MCF 10A (cell line): ENCODE measurements around the gene STPG1. TPM values are rescaled to one million over a fixed set of nuclear protein-coding genes. Genes with fewer than 3 reads are reported as not detected.

Experiments used
- BruUV-seq: library from RNA; stranded (reverse); fragments of 400-500 nt; replicated peaks from 2 replicates; lab custom pipeline; 2021; lab: Mats Ljungman, UMichigan
- CTCF ChIA-PET: fragments of 300-600 bp; sonication (Branson Sonifier 250); formaldehyde crosslinking; extraction: SDS; loops from one replicate; lab custom pipeline; 2021; ENCODE audit warnings: antibody characterized with exemption, inconsistent platforms; lab: Yijun Ruan, JAX
- POLR2A ChIA-PET: fragments of 300-600, 350-650 bp; sonication (Branson Sonifier 250); formaldehyde crosslinking; extraction: SDS; loops from one replicate; lab custom pipeline; 2020; ENCODE audit warnings: antibody characterized with exemption, inconsistent platforms; lab: Yijun Ruan, JAX
- DNase-seq: peaks from one replicate; pipeline ENCODE4 v3.0.0-alpha.2; 2018; ENCODE audit not compliant: unreplicated experiment
- H3K27ac Mint-ChIP-seq: one replicate; pipeline ENCODE4 v1.8.0; 2022; ENCODE audit warnings: mild to moderate bottlenecking, low read depth, mixed read lengths; ENCODE audit not compliant: unreplicated experiment
- H3K27me3 Mint-ChIP-seq: one replicate; pipeline ENCODE4 v1.8.0; 2022; ENCODE audit warnings: mixed read lengths; ENCODE audit not compliant: insufficient read depth, unreplicated experiment
- H3K36me3 Mint-ChIP-seq: one replicate; pipeline ENCODE4 v1.8.0; 2022; ENCODE audit warnings: mild to moderate bottlenecking, moderate library complexity, mixed read lengths; ENCODE audit not compliant: insufficient read depth, unreplicated experiment
- H3K4me1 Mint-ChIP-seq: one replicate; pipeline ENCODE4 v1.8.0; 2022; ENCODE audit warnings: mixed read lengths; ENCODE audit not compliant: insufficient read depth, unreplicated experiment
- H3K4me3 Mint-ChIP-seq: one replicate; pipeline ENCODE4 v1.8.0; 2022; ENCODE audit warnings: mild to moderate bottlenecking, moderate library complexity, mixed read lengths; ENCODE audit not compliant: unreplicated experiment
- H3K9me3 Mint-ChIP-seq: one replicate; pipeline ENCODE4 v1.8.0; 2022; ENCODE audit warnings: mixed read lengths; ENCODE audit not compliant: unreplicated experiment
- intact Hi-C: fragments of 100-400 bp; cut with micrococcal nuclease; formaldehyde crosslinking; loops from 2 replicates; pipeline ENCODE4 v1.14.1; 2022
- total RNA-seq: library from RNA; stranded (reverse); gene quantifications from 2 replicates; pipeline ENCODE4 v1.2.3, GENCODE V29; 2022
- TF ChIP-seq, protein P1 (sequence below): fragments of 200-600 bp; IDR thresholded peaks from one replicate; pipeline ENCODE4 v1.8.0; 2022; ENCODE audit warnings: antibody characterized with exemption, mild to moderate bottlenecking; ENCODE audit not compliant: unreplicated experiment

Gene STPG1
- total RNA-seq, 1 experiment from 2014 or later = 19.7 TPM

GRCh38 chr1:24382165-24382577, 31.4 kb downstream of the STPG1 start:
- H3K27ac Mint-ChIP-seq = peak overlapping the region; percentile 87
- no peaks in the 10 kb centered on the region for H3K9me3 Mint-ChIP-seq
- ChIA-PET POLR2A (interaction anchor here (0.7 to 10.1 kb wide), 10 partner anchors 9 to 180 kb away, joined by 3 to 78 read pairs (median 6); partner anchors contain the start of gene GRHL3), CTCF (interaction anchor here (0.6 to 3.4 kb wide), 7 partner anchors 9 to 284 kb away, joined by 3 to 21 read pairs (median 4); no protein-coding TSS in a partner anchor)
- TF ChIP-seq, protein P1, sequence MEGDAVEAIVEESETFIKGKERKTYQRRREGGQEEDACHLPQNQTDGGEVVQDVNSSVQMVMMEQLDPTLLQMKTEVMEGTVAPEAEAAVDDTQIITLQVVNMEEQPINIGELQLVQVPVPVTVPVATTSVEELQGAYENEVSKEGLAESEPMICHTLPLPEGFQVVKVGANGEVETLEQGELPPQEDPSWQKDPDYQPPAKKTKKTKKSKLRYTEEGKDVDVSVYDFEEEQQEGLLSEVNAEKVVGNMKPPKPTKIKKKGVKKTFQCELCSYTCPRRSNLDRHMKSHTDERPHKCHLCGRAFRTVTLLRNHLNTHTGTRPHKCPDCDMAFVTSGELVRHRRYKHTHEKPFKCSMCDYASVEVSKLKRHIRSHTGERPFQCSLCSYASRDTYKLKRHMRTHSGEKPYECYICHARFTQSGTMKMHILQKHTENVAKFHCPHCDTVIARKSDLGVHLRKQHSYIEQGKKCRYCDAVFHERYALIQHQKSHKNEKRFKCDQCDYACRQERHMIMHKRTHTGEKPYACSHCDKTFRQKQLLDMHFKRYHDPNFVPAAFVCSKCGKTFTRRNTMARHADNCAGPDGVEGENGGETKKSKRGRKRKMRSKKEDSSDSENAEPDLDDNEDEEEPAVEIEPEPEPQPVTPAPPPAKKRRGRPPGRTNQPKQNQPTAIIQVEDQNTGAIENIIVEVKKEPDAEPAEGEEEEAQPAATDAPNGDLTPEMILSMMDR = no peak
- no peaks in the 10 kb centered on the region for H3K36me3 Mint-ChIP-seq
- H3K4me3 Mint-ChIP-seq = no peak overlapping the region
- DNase-seq = peak; percentile 94
- H3K4me1 Mint-ChIP-seq = peaks cover 68% of the 10 kb centered on the region
- H3K27me3 Mint-ChIP-seq = no peaks in the 10 kb centered on the region
- intact Hi-C loops = no loop called here
- BruUV-seq = no TSS peak

DNA sequence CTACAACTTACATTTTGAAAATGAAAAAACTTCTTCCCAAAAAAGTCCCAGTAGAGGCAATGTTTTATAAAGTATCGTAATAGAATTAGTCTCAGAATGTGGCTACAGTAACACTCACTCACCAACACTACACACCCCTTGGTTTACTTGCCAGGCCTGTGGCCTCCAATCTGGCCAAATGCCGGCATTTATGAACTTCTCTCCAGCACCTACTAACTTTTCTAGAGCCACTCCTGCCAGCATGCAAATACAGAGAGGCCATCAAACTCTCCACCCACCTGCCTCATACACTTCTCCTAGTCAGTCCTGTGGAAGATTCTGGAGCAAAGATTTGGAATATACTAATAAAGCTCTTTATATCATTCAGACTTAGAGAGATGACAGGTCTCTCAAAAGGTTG, 32.3 kb downstream of the STPG1 start:
- Mint-ChIP-seq H3K36me3 (no peaks in the 10 kb centered on the region), H3K4me1 (peaks cover 61% of the 10 kb centered on the region), H3K4me3 (no peak overlapping the region), H3K27me3 (no peaks in the 10 kb centered on the region), H3K9me3 (no peaks in the 10 kb centered on the region), H3K27ac (peak overlapping the region; percentile 87)
- POLR2A ChIA-PET = interaction anchor here (0.8 to 10.1 kb wide), 9 partner anchors 10 to 179 kb away, joined by 3 to 78 read pairs (median 12); partner anchors contain the start of gene GRHL3
- CTCF ChIA-PET = interaction anchor here (0.5 to 3.4 kb wide), 7 partner anchors 10 to 259 kb away, joined by 3 to 21 read pairs (median 5); no protein-coding TSS in a partner anchor
- intact Hi-C loops = loop anchor here (2.0 kb wide), 1 partner anchor 58 kb away; no protein-coding TSS in a partner anchor
- DNase-seq = peak; percentile 45
- BruUV-seq = no TSS peak
- TF ChIP-seq, protein P1 = no peak

DNA sequence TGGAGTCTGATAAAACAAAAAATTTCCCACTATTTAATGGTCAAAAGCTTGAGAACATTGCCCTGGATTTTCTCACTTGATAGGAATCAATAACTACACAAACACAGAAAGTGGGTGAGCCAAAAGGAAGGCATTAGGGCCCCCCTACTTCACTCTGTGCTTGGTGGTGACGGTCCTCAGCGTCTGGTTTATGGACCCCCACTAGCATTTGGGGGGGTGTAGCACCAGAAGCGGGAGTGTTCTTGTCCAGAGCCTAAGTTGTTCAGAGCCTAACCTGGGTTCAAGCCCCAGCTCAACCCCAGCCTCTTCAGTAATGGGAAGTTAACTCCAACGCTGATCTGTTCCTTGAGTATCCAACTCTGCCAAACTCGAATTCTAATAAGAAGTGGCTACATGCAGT, 33.1 kb downstream of the STPG1 start:
- CTCF ChIA-PET = interaction anchor here (0.5 to 3.4 kb wide), 9 partner anchors 11 to 260 kb away, joined by 3 to 21 read pairs (median 5); no protein-coding TSS in a partner anchor
- no peaks in the 10 kb centered on the region for H3K36me3 Mint-ChIP-seq
- POLR2A ChIA-PET = interaction anchor here (0.7 to 10.1 kb wide), 22 partner anchors 10 to 262 kb away, joined by 3 to 78 read pairs (median 6); partner anchors contain the start of gene GRHL3
- H3K9me3 Mint-ChIP-seq = no peaks in the 10 kb centered on the region
- no TSS peak for BruUV-seq
- no peak for DNase-seq
- H3K27ac Mint-ChIP-seq = peak overlapping the region; percentile 87
- peak overlapping the region; percentile 45 for H3K4me3 Mint-ChIP-seq
- H3K4me1 Mint-ChIP-seq = peaks cover 60% of the 10 kb centered on the region
- TF ChIP-seq, protein P1 = no peak
- intact Hi-C loops = loop anchor here (2.0 kb wide), 1 partner anchor 58 kb away; no protein-coding TSS in a partner anchor
- no peaks in the 10 kb centered on the region for H3K27me3 Mint-ChIP-seq

DNA sequence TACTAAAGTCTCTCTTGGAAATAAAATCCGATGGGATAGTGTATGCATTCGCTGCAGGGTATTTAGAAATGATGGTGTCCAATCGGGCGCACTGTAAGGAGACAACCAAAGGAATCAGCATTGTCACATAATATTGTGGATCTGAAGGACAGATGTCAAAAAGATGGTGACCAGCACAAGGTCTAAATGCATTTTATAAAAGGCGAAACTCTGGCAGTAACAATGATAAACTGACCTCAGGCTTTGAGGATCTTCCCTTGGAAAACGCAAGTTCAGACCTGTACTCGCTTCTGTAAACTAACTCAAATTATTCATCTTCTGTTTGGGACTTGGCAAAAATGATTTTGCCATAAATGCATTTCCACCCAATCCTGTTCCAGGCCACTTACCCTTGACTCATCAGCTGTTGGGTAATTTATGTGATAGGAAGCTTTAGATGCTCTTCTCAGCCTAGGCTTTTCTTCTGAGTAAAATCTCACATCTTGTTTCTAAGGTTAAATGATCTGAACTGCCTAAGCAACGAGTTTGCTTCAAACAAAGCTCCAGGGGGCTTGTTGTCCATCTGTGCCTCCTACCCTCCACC, 33.8 kb downstream of the STPG1 start:
- Mint-ChIP-seq H3K4me3 (peak overlapping the region; percentile 45), H3K9me3 (no peaks in the 10 kb centered on the region), H3K27me3 (no peaks in the 10 kb centered on the region), H3K4me1 (peaks cover 60% of the 10 kb centered on the region), H3K36me3 (no peaks in the 10 kb centered on the region), H3K27ac (peak overlapping the region; percentile 87)
- DNase-seq = peak; percentile 94
- CTCF ChIA-PET = interaction anchor here (0.5 to 3.4 kb wide), 10 partner anchors 11 to 261 kb away, joined by 3 to 21 read pairs (median 6); no protein-coding TSS in a partner anchor
- TF ChIP-seq, protein P1 = no peak
- BruUV-seq = no TSS peak
- intact Hi-C loops = loop anchor here (2.0 kb wide), 1 partner anchor 57 kb away; no protein-coding TSS in a partner anchor
- POLR2A ChIA-PET = interaction anchor here (0.6 to 10.1 kb wide), 25 partner anchors 8 to 263 kb away, joined by 3 to 78 read pairs (median 5); partner anchors contain the start of gene GRHL3
